Ishikawa (cell line): Measurements from ENCODE around the gene IL12A.

Experiments used
- EP300 ChIP-seq: IDR thresholded peaks from 2 replicates; pipeline ENCODE4 v1.6.1; 2012; ENCODE audit warnings: borderline replicate concordance
- RAD21 ChIP-seq: IDR thresholded peaks from 2 replicates; pipeline ENCODE4 v1.6.1; 2012; ENCODE audit warnings: low read depth

DNA sequence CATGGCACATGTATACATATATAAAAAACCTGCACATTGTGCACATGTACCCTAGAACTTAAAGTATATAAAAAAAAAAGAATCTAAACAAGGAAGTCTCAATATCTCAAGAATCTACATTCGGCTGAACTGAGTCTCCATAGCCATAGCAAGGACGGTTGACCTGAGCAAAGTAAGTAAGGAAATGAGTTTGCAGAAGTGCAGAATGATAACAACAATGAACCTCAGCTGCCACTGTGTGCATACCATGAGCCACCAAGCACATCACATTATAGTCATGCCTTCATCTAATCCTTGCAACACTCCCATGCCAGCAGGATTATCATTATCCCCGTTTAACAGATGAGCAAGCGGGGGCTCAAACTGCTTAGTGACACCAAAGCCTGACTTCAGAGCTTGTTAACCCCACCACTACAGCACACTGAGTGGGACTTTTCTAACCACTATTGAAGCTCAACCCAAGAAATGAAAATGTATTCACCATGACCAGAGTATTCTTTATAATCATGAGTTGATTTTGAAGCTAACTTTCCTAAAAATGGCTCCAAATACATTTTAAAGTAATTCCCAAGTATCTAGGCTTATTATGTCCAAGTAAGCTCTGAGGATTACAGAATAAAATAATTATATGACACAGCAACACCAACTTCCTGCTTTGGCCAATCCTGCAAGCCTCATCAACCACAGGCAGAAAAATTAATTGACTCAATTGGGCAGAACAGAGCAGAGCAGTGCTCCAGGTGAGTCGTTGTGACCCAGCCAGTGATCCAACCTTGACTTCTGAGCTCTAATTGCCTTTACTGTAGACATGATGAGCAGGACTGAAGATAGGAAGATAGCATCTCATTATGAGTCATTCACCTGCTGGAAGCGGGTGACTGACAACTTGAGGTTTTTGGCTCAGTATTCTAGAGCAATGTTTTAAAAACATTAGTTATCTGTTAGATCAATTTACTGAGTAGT is 47.3 kb upstream of the IL12A start:
- TF ChIP-seq RAD21 (no peak), EP300 (no peak)
